GM06990 (cell line): ENCODE measurements around the gene ETV6.

Experiments used
- DNase-seq: peaks from one replicate; pipeline ENCODE4 v3.0.0-alpha.2; 2011; ENCODE audit not compliant: insufficient read length; ENCODE audit errors: extremely low read depth
- H3K27me3 ChIP-seq: replicated peaks from 2 replicates; pipeline ENCODE4 v1.6.0; 2011; ENCODE audit warnings: low read length; ENCODE audit not compliant: control insufficient read depth, insufficient read depth
- H3K36me3 ChIP-seq: 2 replicates; pipeline ENCODE4 v1.5.1; 2011; ENCODE audit warnings: low read length; ENCODE audit not compliant: control insufficient read depth, insufficient read depth
- H3K4me3 ChIP-seq: replicated peaks from 2 replicates; pipeline ENCODE4 v1.5.1; 2011; ENCODE audit warnings: low read depth, mild to moderate bottlenecking, control low read depth, low read length
- CTCF ChIP-seq: IDR thresholded peaks from 2 replicates; pipeline ENCODE4 v1.5.1; 2011; ENCODE audit warnings: low read length, control low read depth, mild to moderate bottlenecking, inconsistent platforms; ENCODE audit not compliant: insufficient read depth, poor library complexity, severe bottlenecking

ETV6 gene

GRCh38 chr12:11825278-11825677 lies 175.8 kb downstream of the ETV6 start:
- H3K4me3 ChIP-seq, result no peak overlapping the region
- no peak for DNase-seq
- H3K36me3 ChIP-seq, result peaks cover 12% of the 10 kb centered on the region
- no peak for TF ChIP-seq CTCF
- H3K27me3 ChIP-seq, result no peaks in the 10 kb centered on the region

GRCh38 chr12:11826574-11826973 lies 177.1 kb downstream of the ETV6 start:
- H3K27me3 ChIP-seq, result no peaks in the 10 kb centered on the region
- H3K36me3 ChIP-seq, result peaks cover 12% of the 10 kb centered on the region
- TF ChIP-seq CTCF, result no peak
- no peak for DNase-seq
- no peak overlapping the region for H3K4me3 ChIP-seq

DNA sequence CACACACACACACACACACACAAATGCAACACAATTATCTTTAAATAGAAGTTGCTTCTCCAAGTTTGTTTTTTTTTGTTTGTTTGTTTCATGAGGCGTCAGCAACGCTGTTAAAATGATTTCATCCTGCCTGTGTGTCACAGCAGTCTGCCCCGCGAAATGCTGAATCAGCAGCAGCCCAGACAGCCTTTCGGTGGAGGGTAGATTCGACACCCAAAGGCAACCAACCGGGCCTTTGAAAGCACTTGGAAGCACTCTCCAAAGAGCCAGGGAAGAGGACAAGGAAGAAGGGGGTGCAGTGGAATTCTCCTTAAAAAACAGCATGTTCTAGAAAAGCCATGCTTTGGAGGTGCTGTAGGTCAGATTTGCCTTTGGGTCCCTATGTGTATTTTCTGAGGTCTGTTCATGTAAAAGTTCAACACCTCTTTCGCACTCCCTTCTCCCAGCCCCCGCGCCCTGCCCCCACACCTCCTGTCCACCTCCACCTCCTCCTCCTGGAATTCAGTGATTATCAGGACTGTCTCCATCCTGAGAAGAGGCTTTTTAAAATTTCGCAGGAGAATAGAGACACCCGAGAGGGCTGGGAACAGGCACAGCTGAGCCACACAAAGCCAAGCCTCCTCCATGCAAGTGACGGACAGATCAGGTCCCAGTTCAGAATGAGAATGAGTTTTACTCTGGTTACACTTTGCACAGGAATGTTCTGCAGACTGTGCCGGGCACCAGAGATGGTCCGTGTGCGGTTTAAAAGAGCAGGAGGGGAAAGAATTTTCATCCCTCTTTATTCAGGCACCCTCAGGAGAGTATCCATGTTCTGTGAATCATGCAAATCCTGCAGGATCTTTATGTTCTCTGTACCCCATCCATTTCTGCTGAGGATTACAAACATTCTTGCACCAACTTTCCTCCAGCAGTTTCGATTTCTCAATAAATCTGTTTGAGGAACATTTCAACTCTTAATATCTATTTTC lies 177.9 kb downstream of the ETV6 start:
- H3K36me3 ChIP-seq, result peaks cover 12% of the 10 kb centered on the region
- no peaks in the 10 kb centered on the region for H3K27me3 ChIP-seq
- TF ChIP-seq CTCF, result no peak
- no peak overlapping the region for H3K4me3 ChIP-seq
- DNase-seq, result no peak

GRCh38 chr12:11829764-11830194 lies 180.3 kb downstream of the ETV6 start:
- Histone ChIP-seq H3K36me3 (peaks cover 12% of the 10 kb centered on the region), H3K4me3 (no peak overlapping the region), H3K27me3 (no peaks in the 10 kb centered on the region)
- no peak for TF ChIP-seq CTCF
- no peak for DNase-seq

GRCh38 chr12:11830307-11830801 lies 180.9 kb downstream of the ETV6 start:
- DNase-seq, result peak; percentile 56
- Histone ChIP-seq H3K27me3 (no peaks in the 10 kb centered on the region), H3K4me3 (no peak overlapping the region), H3K36me3 (peaks cover 12% of the 10 kb centered on the region)
- TF ChIP-seq CTCF, result no peak
